Esophagus muscularis mucosa (tissue), 4 donors: Measurements from ENCODE around the gene TAS1R1.

Experiments
- EP300 ChIP-seq: sonication (generic); formaldehyde crosslinking; IDR thresholded peaks from one replicate; pipeline ENCODE4 v1.6.1; 2017; ENCODE audit warnings: antibody characterized with exemption
- POLR2A ChIP-seq: fragments of 450-650 bp; IDR thresholded peaks from one replicate; pipeline ENCODE4 v1.6.1; 2017; ENCODE audit warnings: antibody characterized with exemption, moderate library complexity, mild to moderate bottlenecking, low read depth
- POLR2AphosphoS5 ChIP-seq, 2 donors: sonication (generic); formaldehyde crosslinking; IDR thresholded peaks; one replicate each; pipeline ENCODE4 v1.6.1; 2017; ENCODE audit warnings: antibody characterized with exemption in 2 of 2
- TF ChIP-seq, protein P1 (sequence below), 3 experiments: fragments of 200-600 bp in 2 of 3; fragments of 450-650 bp in 1 of 3; sonication (generic) in 2 of 3; IDR thresholded peaks; one replicate each; pipeline ENCODE4 v1.5.1; 2017 to 2019; ENCODE audit warnings: antibody characterized with exemption in 3 of 3, mild to moderate bottlenecking in 2 of 3, moderate library complexity in 1 of 3

DNA sequence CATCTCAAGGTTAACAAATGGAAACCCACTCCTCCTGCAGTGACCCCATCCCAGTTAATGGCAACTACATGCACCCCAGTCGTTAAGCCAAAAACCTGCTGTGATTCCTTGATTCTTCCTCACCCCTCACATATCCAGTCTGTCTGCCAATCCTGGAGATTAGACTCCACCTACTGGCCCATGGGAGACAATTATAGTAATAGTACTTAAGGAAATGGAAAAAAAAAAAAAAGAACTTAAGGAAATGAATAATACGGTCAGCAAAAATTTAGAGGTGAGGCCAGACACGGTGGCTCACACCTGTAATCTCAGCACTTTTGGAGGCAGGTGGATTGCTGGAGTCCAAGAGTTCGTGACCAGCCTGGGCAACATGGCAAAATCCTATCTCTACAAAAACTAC is 7.8 kb upstream of the TAS1R1 start:
- TF ChIP-seq, protein P1, sequence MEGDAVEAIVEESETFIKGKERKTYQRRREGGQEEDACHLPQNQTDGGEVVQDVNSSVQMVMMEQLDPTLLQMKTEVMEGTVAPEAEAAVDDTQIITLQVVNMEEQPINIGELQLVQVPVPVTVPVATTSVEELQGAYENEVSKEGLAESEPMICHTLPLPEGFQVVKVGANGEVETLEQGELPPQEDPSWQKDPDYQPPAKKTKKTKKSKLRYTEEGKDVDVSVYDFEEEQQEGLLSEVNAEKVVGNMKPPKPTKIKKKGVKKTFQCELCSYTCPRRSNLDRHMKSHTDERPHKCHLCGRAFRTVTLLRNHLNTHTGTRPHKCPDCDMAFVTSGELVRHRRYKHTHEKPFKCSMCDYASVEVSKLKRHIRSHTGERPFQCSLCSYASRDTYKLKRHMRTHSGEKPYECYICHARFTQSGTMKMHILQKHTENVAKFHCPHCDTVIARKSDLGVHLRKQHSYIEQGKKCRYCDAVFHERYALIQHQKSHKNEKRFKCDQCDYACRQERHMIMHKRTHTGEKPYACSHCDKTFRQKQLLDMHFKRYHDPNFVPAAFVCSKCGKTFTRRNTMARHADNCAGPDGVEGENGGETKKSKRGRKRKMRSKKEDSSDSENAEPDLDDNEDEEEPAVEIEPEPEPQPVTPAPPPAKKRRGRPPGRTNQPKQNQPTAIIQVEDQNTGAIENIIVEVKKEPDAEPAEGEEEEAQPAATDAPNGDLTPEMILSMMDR (IDR thresholded peaks at IDR 0.05) = no peak
- no peak for TF ChIP-seq POLR2A
- TF ChIP-seq POLR2AphosphoS5 (IDR thresholded peaks at IDR 0.05) = no peak
- TF ChIP-seq EP300 = no peak
